Fibroblast of upper back skin (primary cell): ENCODE measurements around the gene HMGB1.
"Not testable (repeated sequence)": the region's sequence is repeated elsewhere in the genome, so short reads cannot be mapped to it uniquely, and the experiment has no call there.

Experiments used
- DNase-seq: peaks from one replicate; pipeline ENCODE4 v3.0.0-alpha.2; 2013

Gene HMGB1

DNA sequence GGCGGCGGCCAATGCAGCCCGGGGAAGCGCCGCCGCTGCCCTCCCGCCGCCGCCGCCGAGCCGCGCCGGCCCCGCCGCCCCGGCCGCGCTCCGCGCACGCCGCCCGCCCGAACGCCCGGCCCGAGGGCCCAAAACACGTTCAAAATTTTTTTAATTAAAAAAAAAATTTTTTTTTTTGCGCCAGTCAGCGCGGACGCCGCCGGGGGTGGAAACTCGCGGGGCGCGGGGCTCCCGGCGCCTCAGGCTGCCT, 468 bp downstream of the HMGB1 start:
- no peak for DNase-seq

DNA sequence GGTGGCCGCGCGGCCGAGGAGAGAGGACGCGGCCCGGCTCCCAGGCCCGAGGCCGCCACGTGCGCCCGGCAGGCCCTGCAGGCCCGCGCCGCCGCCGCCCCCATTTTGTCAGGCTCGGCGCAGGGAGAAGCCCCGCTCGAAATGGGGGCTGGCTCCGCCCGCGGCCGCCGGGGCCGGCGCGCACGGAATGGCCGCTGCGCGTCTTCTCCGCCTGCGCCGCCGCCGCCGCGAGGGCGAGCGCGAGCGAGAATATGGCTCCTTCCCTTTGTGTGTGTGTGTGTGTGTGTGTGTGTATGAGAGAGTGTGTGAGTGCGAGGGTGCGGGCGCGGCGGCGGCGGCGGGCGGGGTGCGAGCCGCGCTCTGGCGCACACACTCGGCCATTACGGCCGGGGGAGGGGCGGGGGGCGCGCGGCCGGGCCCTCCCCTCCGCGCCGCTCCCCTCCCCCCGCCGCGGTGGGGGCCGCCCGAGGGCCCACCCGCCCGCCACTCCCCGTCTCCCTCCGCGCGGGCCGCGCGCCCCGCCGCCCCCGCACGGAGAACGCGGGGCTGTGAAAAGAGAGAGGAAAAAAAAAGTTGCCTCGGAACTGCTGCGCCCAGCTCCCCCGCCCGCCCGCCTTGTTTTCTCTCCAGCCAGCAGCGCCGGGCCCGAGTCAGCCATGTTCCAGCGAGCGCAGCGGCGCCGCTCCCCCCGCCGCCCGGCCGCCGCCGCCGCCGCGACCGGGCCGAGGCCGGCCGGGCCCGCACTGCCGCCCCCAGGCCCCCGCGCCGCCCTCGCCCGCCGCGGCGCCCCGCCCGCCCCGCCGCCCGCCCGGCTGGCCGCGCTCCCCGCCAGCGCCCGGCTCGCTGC, 1.0 kb downstream of the HMGB1 start:
- peak; percentile 85 for DNase-seq

DNA sequence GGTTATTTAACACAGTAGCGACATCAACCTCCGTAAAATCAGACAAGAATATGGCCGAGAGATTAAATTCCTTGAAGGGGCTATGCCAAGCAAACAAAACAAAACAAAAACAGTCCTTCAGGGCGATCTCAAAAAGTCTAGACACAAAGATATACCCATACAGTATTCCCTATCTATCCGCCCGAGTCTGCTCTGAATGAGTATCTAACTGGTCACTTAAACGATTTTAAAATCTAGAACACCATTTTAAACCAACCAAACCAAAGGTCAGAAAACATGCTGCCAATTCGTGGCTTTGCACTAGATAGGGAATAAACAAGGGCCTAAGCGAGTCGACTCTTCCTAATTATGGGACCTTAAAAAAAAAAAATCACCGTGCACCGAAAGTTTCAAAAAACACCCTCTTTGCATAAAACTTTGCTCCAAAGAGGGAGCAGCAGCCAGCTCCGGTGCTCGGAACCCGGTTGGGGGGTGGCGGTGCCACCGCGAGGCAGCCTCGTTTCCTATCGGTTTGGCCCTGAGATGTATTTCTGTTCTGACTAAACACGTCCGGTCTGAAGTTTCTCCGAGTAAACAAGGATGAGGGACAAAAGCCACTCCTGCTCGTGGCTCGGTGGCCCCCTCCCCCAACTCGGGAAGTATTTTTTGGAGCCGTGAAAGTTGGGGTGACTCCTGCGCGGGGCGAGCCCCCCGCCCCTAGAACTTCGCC, 1.8 kb downstream of the HMGB1 start:
- peak; percentile 39 for DNase-seq

DNA sequence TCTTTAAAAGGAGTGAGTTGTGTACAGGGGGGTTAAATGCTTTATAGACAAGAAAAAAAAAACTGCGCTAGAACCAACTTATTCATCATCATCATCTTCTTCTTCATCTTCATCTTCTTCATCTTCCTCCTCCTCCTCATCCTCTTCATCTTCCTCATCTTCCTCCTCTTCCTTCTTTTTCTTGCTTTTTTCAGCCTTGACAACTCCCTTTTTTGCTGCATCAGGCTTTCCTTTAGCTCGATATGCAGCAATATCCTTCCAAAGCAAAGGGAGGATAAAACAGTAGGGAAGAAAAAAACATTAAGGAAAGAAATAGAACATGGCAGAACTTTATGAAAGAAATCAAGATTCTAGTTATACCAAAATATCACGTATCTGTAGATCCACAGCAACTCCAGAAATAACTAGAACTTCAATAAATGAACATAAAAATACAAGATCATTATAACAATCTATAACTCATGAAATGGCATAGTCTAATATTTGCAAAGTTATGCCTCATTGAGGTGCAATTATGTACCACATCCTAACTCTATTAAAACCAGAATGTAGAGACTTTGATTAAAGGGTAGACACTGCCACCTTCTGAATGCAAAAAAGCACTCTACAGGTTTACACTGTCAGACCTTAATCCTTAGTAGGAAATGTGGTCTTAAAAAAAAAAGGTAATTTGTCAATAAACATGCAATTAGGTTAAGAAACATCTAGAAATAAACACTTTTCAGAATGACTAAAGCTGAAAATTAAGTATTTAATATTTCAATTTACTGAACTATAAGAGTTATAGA, 4.3 kb downstream of the HMGB1 start:
- DNase-seq: peak; percentile 47

DNA sequence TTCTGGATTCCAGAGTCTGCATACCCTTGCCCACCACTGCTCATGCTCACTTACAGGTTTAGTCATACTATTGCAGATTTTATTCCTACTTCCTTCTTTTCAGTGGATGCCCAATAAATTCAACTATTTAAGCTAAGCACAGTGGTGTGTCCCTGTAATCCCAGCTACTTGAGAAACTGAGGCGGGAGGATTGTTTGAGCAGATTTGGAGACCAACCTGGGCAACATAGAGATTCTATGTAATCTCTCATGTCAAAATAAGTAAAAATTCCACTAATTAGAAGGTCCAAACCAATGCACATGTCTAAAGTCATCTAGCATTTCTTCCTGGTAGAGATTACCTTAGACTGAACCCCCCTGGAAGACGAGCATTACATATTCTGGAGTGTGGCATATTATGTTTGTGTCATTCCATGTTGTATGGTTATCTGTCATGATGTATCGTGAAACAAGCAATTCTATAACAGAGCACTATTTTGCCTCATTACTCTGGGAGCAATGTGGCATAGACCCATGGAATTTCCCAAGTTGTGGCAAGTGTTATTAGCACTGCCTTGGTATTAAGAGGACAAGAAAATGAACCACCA, 8.3 kb downstream of the HMGB1 start:
- no peak for DNase-seq

DNA sequence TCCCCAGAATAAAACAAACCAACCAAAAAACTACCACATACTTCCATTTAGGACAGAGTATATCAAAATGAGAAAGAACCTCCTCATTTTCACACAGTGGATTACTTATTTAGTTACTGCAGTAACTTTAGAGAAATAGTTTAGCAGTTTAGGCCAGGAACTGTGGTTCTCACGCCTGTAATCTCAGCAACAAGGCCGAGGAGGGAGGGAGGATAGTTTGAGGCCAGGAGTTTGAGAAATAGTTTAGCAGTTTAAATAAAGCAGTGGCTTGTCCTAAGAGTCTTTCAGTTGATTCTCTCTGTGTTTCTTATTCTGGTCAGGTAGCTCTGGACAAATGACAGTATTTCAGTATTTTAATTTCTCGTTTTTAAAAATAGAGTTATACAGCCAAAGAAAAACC, 9.4 kb downstream of the HMGB1 start:
- DNase-seq: no peak

DNA sequence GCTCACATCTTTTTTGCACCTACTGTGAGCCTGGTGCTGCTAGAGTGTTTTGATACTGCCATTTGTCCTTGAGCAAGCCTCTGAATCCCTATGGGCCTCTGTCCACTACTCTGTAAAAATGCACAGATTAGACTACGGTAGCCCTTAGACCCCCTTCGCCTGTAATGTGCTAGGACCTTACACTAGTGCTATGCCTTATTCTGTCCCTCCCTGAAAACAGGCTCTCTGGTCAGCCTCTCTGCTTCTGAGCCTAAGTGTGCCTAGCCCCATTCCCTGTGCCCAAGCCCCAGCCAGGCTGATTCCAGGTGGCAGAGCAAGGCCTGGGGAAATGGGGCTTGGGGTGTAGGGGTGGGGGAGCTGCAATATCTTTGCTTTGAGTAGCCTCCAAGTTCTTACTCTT, 10.7 kb downstream of the HMGB1 start:
- DNase-seq: no peak

DNA sequence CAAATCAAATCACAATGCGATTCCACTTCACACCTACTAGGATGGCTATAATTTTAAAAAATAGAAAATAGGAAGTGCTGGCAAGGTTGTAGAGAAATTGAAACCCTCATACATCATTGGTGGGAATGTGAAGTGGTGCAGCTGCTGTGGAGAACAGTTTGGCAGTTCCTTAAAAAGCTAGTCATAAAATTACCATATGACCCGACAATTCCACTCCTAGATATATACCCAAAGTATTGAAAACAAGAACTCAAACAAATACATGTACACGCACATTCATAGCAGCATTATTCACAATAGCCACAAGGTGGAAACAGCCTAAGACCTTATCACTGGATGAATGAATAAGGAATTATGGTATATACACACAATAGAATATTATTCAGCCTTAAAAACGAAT, 12.0 kb downstream of the HMGB1 start:
- DNase-seq: no peak

DNA sequence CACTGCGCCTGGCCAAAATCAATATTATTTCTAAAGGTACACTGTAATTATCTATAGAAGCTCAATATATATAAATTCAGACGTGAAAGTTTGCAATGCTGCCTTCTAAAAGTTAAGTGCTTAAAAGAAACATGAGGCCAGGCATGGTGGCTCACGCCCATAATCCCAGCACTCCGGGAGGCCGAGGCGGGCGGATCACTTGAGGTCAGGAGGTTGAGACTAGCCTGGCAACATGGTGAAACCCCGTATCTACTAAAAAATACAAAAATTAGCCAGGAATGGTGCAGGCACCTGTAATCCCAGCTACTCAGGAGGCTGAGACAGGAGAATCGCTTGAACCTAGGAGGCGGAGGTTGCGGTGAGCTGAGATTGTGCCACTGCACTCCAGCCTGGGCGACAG, 14.3 kb downstream of the HMGB1 start:
- DNase-seq: not testable (repeated sequence)

DNA sequence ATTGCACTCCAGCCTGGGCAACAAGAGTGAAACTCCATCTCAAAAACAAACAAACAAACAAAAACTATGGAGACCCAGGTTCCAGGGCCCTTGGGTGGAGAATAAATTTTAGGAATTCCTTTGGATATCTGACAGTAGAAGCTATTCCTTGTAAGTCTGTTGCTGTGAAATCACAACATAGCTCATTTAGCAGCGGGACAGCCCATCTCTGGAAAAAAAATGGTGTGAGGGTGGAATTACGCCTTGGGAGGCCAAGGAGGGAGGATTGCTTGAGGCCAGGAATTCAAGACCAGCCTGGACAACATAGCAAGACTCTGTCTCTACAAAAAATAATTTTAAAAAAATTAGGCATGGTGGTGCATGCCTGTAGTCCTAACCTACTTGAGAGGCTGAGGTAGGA, 15.7 kb downstream of the HMGB1 start:
- no peak for DNase-seq

DNA sequence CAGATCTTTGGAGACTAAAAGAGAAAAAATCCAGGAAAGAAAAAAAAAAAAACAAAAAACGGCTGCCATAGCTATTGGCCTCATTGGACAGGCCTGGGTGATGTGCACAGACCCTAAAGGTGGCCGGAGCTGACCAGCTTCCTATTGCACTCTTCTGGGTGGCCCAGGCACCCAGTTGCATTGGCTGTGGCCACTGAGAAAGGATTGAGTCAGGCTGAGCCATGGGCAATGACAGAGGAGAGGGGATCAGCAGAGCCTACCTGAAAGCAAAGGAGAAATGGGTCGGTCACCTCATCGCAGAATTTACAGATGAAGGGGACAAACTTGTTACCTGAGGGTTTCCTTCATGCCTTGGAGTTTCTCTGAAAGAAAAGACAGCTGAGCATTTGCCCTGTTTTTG, 17.3 kb downstream of the HMGB1 start:
- DNase-seq: no peak

DNA sequence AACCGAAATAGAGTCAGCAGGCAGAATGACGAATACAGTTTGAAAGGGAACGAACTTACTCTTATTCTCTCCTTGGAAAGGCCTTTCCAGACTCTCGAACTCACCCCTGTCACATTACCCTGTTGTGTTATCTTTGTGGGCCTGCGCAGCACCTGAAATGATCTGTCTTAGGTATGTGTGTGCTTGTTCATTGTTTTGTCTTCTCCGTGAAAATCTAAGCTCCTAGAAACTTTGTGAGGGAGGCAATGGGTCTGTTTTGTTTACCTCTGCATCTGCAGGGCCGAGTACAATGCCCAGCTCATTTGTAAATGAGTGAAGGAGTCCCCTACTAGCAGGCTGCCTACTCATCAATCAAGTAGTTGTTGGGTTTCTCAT, 19.6 kb downstream of the HMGB1 start:
- no peak for DNase-seq

DNA sequence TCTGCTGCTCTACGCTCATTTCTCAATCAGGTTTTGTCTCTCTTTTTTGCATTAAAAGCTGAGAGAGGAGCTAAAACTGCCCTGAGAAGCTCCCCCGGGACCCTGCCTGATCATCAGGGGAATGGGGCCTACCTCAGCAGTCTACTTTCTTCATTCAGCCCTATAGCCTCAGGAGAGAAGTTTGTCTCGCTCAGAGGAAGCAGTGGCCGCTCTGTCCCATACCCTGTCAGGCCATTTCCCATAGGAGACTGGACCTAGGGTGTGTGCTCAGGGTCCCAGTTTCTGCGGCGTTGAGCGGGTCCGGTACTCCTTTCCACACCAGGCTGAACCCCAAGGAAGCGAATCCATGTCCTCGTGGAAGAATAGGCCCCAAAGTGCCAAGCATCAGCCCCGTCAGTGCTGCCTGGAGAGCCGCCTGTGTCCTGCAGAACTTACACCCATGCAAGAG, 21.8 kb downstream of the HMGB1 start:
- DNase-seq: no peak

DNA sequence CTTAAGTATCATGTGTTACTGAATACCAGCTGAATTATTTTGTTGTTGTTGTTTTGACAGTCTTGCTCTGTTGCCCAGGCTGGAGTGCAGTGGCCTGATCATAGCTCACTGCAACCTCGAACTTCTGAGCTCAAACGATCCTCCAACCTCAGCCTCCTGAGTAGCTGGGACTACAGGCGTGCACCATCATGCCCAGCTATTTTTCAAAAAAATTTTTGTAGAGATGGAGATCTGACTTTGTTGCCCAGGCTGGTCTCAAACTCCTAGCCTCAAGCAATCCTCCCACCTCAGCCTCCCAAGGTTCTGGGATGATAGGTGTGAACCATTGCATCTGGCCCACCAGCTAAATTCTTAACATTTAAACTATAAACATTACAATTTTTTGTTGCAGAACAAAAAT, 22.2 kb downstream of the HMGB1 start:
- DNase-seq: not testable (repeated sequence)

DNA sequence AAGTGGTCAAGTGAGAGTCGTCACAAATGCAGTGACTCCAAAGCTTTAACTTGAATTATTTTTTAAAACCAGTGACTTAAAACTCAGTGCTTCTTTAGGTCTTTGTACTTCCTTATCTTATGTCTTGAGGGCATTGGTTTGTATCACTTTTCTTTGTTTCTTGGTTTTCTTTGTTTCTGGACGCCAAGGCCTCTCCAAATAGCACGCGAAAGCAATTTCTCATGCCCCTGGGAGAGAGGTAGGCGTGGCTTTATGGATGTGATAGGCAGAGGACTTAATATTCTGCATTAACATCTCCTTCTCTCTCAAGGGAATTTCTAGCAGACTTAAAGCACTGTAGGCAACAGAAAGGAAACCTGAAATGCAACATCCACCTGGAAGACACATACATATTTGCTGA, 22.8 kb downstream of the HMGB1 start:
- no peak for DNase-seq

DNA sequence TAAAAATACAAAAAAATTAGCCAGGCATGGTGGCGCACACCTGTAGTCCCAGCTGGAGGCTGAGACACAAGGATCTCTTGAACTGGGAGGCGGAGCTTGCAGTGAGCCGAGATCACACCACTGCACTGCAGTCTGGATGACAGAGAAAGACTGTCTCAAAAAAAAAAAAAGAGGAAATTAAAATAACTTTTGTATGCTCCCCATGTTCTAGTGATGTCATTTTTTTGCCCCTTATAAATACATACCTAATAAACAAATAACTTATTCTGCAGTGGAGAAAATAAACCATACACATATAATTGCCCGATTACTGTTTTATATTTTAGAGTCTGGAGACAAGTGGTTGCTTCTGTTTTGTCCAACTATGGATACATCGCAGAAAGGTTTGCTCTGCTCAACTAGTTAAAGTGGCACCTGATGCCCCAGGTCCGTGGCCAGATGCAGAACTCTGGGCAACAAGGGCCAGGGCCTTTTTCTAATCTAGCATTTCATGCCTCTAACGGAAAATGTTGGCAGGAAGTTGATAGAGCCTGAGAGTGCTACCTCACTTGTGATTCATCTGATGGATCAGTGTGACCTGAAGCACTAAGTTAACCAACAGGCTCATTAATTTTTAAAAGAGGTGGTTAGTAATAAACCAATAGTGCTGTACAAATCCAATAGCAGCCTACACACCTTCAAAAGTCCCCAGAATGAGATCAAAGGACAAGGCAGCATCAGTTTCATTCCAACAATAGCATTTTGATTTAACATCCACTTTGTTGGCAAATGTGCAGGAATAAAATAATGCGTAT, 24.6 kb downstream of the HMGB1 start:
- no peak for DNase-seq

DNA sequence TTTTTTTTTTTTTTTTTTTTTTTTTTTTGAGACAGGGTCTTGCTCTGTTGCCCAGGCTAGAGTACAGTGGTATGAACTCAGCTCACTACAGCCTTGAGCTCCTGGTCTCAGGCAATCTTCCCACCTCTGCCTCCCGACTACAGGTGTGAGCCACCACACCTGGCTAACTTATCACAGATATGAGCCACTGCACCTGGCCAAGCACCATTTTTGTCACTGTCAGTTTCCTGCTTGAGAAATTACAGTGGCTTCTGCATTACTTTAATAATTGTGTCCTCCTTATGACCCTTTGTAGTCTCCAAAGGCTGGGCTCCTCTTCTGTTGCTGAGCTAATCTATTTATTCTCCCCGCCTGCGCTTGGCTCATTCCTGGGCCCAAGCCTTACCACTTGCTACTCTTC, 27.4 kb downstream of the HMGB1 start:
- DNase-seq: no peak

DNA sequence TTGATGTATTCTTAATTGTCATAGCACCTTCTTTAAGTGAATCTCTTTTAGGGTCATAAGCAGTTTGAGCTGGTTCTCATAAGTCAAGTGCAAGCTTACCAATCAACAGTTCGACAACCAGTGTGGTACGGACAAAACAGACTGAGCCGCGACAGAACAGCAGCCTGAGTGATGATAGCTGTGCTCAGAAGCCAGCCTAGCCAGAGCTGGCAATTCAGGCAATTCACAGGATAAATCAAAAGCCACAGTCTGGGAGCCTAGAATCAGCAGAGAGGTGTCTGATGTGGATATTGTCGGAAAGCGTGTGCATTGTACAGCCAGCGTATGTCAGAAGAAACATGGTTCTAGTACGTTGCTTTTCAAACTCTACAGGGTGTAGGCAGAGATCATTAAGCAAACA, 28.6 kb downstream of the HMGB1 start:
- DNase-seq: no peak

DNA sequence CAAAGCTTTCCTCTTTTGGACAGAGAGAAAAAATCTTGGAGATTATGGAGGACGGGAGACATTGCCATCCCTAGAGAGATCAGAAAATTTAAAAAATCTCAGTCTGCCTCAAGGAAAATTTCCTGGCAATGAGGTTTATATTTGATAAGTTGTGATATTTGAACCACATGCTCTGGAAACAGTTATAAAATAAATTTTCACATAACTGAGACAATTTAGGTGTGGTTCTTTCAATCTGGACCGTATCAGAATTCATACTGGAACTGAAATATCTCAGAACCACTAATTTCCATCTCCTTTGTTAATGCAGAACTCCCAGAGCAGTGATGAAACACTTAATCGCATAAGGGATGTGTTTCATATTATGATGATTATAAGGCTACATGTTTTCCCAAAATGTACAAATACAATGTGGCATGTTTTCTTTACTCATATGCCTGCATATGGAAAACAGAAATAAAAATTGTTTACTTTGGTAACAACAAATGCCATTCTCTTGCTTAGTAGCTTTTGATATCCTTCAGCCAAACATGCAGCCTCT, 29.8 kb downstream of the HMGB1 start:
- DNase-seq: no peak

DNA sequence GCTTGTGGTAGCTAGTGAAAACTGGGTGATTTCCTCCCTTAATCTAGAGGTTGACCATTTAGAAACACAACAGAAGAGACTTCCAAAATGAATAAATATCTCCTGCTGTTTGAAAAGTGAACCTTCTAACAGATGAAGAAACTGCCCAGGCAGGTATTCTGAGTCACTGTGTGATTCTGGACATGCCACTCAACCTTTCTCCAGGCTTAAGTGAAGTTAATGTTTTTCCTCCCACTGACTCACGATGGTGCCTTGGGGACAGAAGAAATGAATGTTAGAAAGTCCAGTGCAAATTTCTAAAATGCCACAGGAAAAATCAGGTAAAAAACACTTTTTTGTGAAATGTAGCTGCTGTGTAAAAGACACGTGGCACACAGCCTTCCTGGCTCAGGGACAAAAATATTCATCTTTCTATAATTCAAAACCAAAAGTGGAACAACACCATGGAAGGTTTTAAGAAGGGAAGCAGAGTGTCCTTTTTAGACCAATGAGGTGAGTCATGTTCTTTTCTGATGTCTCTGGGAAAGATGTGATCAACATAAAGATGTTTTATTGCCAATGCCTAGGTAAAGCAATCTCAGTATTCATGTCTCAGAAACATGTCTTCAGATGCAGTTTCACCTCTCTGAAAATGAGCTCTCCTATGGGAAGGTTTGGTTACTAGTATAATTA, 34.3 kb downstream of the HMGB1 start:
- DNase-seq: peak; percentile 27

DNA sequence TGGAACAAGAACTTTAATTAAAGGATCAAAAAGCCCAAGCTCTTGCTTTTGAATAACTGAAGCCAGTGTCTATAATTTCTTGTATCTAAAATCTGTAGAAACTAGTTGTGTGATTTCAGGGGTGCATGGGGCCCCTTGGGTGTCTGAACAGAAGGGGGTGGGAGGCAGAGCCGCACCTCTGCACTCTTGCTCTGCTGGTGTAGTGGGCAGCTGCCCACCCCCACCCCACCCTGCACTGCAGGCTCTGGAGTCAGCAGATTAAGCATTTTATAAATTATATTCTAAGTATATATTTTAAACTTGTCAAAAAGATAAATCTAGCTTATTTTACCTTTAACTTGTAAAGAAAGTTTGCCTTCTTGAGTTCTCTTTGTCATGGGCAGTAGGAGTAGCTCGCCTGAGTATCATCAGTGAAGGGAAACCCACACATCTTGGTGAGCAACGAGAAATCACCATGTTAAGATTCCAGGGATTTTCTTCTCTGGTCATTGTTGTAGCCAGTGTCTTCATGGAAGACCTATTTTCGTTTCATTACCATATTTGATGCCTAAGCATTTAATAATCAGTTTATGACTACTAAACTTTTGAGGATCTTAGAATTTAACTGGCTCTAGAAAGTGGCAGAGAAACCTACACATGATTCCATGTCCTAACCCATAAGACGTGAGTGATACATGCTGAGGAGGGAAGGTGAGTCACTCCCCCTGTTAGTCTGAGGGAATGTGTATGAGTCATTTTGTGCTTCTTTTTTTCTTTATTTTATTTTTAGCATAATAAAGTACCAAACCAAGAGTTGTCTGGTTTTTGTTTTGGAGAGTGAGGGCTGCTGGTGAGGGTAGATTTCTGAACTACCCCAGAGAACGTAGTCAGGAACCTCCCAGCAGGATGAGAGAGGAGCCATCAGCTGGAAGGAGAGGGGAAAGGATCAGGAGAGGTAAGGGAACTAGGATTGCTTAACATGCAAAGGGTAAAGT, 35.7 kb downstream of the HMGB1 start:
- peak; percentile 92 for DNase-seq
